Measurements from ENCODE around the gene AGMO. TPM values are rescaled to one million over a fixed set of nuclear protein-coding genes. Genes with fewer than 3 reads are reported as not detected.

AGMO gene
- total and polyA plus RNA-seq, 12 donors = 0.05 to 0.34 (median 0.15) TPM; not detected in 7

GRCh38 chr7:15204421-15204820 lies 357.4 kb downstream of the AGMO start:
- WGBS, 4 donors = 71 to 77% (median 73%) methylated on average over 2 of the region's 2 CpGs
- no peaks in the 10 kb centered on the region for H3K36me3 ChIP-seq (replicated peaks in 1 of 2)
- no peaks in the 10 kb centered on the region for H3K27me3 ChIP-seq
- no peaks in the 10 kb centered on the region for H3K9me3 ChIP-seq (replicated peaks in 1 of 3)
- intact Hi-C loops (cut with DNase I) = no loop called here
- DNase-seq = no peak
- no peak overlapping the region for H3K4me3 ChIP-seq
- TF ChIP-seq CTCF (IDR thresholded peaks at IDR 0.05) = no peak
- no peaks in the 10 kb centered on the region for H3K4me1 ChIP-seq (replicated peaks in 1 of 2)
- H3K27ac ChIP-seq = no peak overlapping the region

- no peaks in the 10 kb centered on the region for H3K27me3 ChIP-seq
- no peak for DNase-seq
- WGBS, 4 donors = 76 to 92% (median 79%) methylated on average over 1 of the region's 1 CpG
- intact Hi-C loops (cut with DNase I) = no loop called here
- H3K9me3 ChIP-seq (replicated peaks in 1 of 3) = peaks cover 0 to 3% (median 0%) of the 10 kb centered on the region in 3 donors
- no peak overlapping the region for H3K27ac ChIP-seq
- H3K36me3 ChIP-seq (replicated peaks in 1 of 2) = no peaks in the 10 kb centered on the region
- no peaks in the 10 kb centered on the region for H3K4me1 ChIP-seq (replicated peaks in 1 of 2)
- no peak for TF ChIP-seq POLR2A (IDR thresholded peaks at IDR 0.05)
- TF ChIP-seq CTCF (IDR thresholded peaks at IDR 0.05) = no peak
- no peak overlapping the region for H3K4me3 ChIP-seq
Measured at GRCh38 chr7:15199482-15199881, 362.3 kb downstream of the AGMO start.

GRCh38 chr7:15197042-15197977 lies 364.5 kb downstream of the AGMO start:
- Histone ChIP-seq H3K4me1 (replicated peaks in 1 of 2) (no peaks in the 10 kb centered on the region), H3K27me3 (no peaks in the 10 kb centered on the region), H3K4me3 (no peak overlapping the region), H3K27ac (peak overlapping the region in 2 of 5 donors; percentile 65 to 82), H3K36me3 (replicated peaks in 1 of 2) (no peaks in the 10 kb centered on the region), H3K9me3 (replicated peaks in 1 of 3) (peaks cover 0 to 3% (median 0%) of the 10 kb centered on the region in 3 donors)
- TF ChIP-seq POLR2A (IDR thresholded peaks at IDR 0.05) (no peak), CTCF (IDR thresholded peaks at IDR 0.05) (no peak)
- DNase-seq = no peak
- intact Hi-C loops (cut with DNase I) = no loop called here
- 70 to 75% (median 72%) methylated on average over 7 of the region's 7 CpGs for WGBS, 4 donors

GRCh38 chr7:15178065-15178464 lies 383.8 kb downstream of the AGMO start:
- Histone ChIP-seq H3K36me3 (replicated peaks in 1 of 2) (no peaks in the 10 kb centered on the region), H3K27me3 (no peaks in the 10 kb centered on the region), H3K4me1 (replicated peaks in 1 of 2) (no peaks in the 10 kb centered on the region), H3K27ac (no peak overlapping the region), H3K4me3 (no peak overlapping the region), H3K9me3 (replicated peaks in 1 of 3) (no peaks in the 10 kb centered on the region)
- intact Hi-C loops (cut with DNase I) = no loop called here
- no peak for DNase-seq
- no peak for TF ChIP-seq POLR2A (IDR thresholded peaks at IDR 0.05)
- WGBS, 4 donors = 85 to 94% (median 91%) methylated on average over 1 of the region's 1 CpG
